GM18951 (cell line): ENCODE measurements around the gene TMEM17.

Experiments
- POLR2A ChIP-seq: IDR thresholded peaks from 4 replicates; pipeline ENCODE4 v1.6.1; 2011; ENCODE audit warnings: mild to moderate bottlenecking; ENCODE audit not compliant: insufficient read length, insufficient read depth; ENCODE audit errors: extremely low read depth
- in situ Hi-C: fragments of 300-500 bp; cut with MboI; formaldehyde crosslinking; loops from one replicate; pipeline ENCODE4 v1.12.0; 2022; ENCODE audit warnings: low sequenced_read_pairs, mixed read lengths, inconsistent platforms; ENCODE audit not compliant: unreplicated experiment

The TMEM17 gene

GRCh38 chr2:62464221-62465007, 41.6 kb downstream of the TMEM17 start:
- in situ Hi-C loops = loop anchor here (10.0 to 25.0 kb wide), 2 partner anchors 240 to 598 kb away; partner anchors contain the start of genes EHBP1 and OTX1
- no peak for TF ChIP-seq POLR2A

- no peak for TF ChIP-seq POLR2A
- in situ Hi-C loops = loop anchor here (10.0 to 25.0 kb wide), 2 partner anchors 243 to 600 kb away; partner anchors contain the start of genes EHBP1 and OTX1
These were observed 43.8 kb downstream of the TMEM17 start for GRCh38 chr2:62462211-62462610.

GRCh38 chr2:62461707-62462106, 44.3 kb downstream of the TMEM17 start:
- in situ Hi-C loops = loop anchor here (10.0 to 25.0 kb wide), 2 partner anchors 243 to 601 kb away; partner anchors contain the start of genes EHBP1 and OTX1
- no peak for TF ChIP-seq POLR2A

GRCh38 chr2:62461017-62461553, 44.9 kb downstream of the TMEM17 start:
- no peak for TF ChIP-seq POLR2A
- in situ Hi-C loops = loop anchor here (10.0 to 25.0 kb wide), 2 partner anchors 244 to 601 kb away; partner anchors contain the start of genes EHBP1 and OTX1

DNA sequence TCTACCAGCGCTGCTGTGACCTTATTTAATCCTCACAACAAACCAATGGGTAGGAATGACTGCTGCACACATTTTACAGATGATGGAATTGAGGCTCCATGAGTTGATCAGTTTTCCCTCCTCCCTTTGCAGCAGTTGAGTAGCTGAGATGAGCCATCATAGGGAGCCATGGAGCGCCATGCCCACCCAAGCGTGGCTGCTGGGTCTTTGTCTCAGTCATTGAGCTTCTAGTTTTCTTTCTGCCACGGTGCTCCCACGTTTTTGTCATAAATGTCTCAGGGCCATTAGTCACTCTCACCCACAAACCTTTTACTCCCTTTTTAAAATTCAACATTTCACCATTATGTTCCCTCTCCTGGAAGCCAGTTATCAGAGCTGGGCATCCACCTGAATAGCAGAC, 45.8 kb downstream of the TMEM17 start:
- in situ Hi-C loops = loop anchor here (10.0 to 25.0 kb wide), 2 partner anchors 245 to 602 kb away; partner anchors contain the start of genes EHBP1 and OTX1
- TF ChIP-seq POLR2A = no peak

DNA sequence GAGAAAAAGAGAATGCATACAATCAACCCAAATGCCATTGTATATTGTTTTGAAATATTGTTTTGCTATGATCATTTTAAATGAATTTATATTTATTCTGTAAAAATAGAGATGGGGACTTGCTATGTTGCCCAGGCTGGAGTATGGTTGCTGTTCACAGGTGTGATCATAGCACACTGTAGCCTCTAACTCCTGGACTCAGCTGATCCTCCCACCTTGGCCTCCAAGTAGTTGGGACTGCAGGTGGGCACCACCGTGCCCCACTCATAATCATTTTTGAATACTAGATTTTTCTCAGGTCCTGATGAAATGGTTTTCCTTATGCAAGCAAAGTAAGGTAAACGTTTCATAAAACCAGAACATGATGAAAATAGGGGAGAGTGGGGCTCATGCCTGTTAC, 46.3 kb downstream of the TMEM17 start:
- in situ Hi-C loops = loop anchor here (5.0 to 25.0 kb wide), 3 partner anchors 245 to 603 kb away; partner anchors contain the start of genes EHBP1 and OTX1
- no peak for TF ChIP-seq POLR2A

DNA sequence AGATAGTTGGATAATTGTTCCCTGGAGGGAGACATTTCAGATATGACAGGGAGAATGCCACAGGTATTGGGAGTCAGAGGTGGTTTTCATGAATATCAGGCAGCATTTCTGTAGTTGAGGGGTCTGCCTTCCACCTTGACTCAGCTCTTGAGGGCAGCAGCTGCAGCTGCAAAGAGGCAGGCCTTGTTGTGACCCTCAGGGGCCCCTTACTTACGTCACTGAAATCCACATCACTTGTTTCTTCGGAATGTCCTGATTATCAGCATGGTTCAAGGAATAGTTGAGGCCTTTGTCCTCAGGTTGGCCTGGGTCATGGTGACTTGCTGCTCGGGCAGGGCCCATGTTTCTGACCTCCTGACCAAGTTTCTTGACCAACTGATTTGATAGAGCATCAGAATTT, 46.9 kb downstream of the TMEM17 start:
- in situ Hi-C loops = loop anchor here (5.0 to 25.0 kb wide), 2 partner anchors 318 to 603 kb away; partner anchors contain the start of gene OTX1
- TF ChIP-seq POLR2A = no peak

GRCh38 chr2:62458671-62459081, 47.3 kb downstream of the TMEM17 start:
- in situ Hi-C loops = loop anchor here (5.0 to 25.0 kb wide), 2 partner anchors 319 to 604 kb away; partner anchors contain the start of gene OTX1

GRCh38 chr2:62458206-62458641, 47.8 kb downstream of the TMEM17 start:
- no peak for TF ChIP-seq POLR2A
- in situ Hi-C loops = loop anchor here (5.0 to 25.0 kb wide), 2 partner anchors 319 to 604 kb away; partner anchors contain the start of gene OTX1

More at GRCh38 chr2:62458671-62459081, 47.3 kb downstream of the TMEM17 start:
- TF ChIP-seq POLR2A = no peak

GRCh38 chr2:62457556-62457955, 48.4 kb downstream of the TMEM17 start:
- no peak for TF ChIP-seq POLR2A
- in situ Hi-C loops = loop anchor here (5.0 to 25.0 kb wide), 2 partner anchors 320 to 605 kb away; partner anchors contain the start of gene OTX1

DNA sequence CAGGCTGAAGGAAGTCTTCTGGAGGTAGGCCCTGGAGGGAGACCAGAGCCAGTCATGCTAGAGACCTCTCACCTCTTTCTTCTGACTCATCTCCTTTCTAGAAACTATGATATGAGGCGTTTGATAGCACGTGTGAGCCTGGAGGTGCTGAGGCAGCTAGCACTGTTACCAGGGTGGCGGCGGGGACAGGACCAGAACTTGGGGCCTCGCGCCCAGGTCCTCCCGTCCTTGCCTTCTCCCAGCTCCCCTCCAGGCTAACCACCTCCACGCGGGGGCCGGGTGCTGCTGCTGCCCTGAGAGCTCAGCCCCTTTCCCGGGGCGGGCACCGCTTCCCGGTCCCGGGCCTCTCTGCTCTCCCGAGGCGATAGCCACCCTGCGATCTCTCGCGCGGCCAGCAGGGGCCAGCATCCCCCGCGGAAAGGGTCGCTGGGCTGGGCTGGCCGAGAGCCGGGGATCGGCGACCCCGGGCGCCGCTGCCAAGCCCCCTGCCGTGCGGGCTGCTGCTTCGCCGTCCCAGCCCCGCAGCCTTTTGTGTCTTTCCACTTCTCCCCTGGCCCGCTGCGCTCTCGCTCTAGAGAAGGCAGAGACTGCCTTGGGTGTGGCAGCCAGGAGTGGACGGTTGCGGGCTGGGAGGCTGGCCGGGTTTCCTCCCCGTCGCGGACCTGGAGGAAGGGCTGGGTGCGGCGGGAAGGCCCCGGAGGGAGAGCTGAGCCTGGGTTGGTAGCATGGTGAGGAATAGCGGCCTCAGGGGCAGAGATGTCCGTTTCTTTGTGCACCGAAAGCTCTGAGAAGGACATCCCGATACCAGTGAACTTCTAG, 49.1 kb downstream of the TMEM17 start:
- TF ChIP-seq POLR2A = no peak
- in situ Hi-C loops = loop anchor here (5.0 to 25.0 kb wide), 2 partner anchors 320 to 605 kb away; partner anchors contain the start of gene OTX1

DNA sequence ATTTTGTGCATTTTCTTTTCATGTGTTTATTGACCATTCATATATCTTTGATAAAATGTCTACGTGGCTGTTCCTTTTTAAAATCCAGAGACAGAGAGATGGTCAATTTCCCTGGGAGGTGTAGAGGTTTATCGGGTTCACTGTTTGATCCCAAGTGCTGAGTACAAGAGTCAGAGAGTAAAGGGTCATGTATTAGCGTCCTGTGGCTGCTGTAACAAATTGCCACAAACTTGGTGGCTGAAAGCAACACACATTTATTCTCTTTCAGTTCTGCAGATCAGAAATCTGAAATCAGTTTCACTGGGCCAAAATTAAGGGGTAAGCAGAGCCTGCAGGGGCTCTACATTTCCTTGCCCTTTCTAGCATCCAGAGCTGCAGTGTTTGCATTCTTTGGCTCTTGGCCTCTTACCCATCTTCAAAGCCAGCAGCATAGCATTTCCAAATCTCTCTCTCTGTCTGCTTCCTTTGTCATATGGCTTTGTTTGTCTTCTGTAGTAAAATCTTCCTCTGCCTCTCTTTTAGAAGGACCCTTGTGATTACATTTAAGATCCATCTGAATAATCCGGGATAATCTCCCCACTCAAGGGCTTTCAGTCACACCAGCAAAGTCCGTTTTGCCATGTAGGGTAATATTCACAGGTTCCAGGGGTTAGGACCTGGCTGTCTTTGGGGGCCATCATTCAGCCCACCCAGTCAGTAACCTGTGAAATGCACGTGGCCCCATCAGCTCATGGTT, 49.9 kb downstream of the TMEM17 start:
- TF ChIP-seq POLR2A = no peak
- in situ Hi-C loops = loop anchor here (5.0 to 25.0 kb wide), 2 partner anchors 321 to 606 kb away; partner anchors contain the start of gene OTX1
